WI38 (cell line): ENCODE results near the gene STK25.
"Not testable (repeated sequence)": the region's sequence is repeated elsewhere in the genome, so short reads cannot be mapped to it uniquely, and the experiment has no call there.

ENCODE experiments used
- H3K4me3 ChIP-seq: 2 replicates; pipeline ENCODE4 v1.5.1; 2011; ENCODE audit warnings: low read depth, mild to moderate bottlenecking, control low read depth, low read length
- CTCF ChIP-seq: IDR thresholded peaks from 2 replicates; pipeline ENCODE4 v1.5.1; 2012; ENCODE audit warnings: low read depth, mild to moderate bottlenecking, control low read depth, low read length

The STK25 gene

GRCh38 chr2:241532168-241532567 lies 23.8 kb upstream of the STK25 start:
- no peak for TF ChIP-seq CTCF
- no peak overlapping the region for H3K4me3 ChIP-seq

GRCh38 chr2:241531161-241531722 lies 22.9 kb upstream of the STK25 start:
- TF ChIP-seq CTCF: no peak
- H3K4me3 ChIP-seq: no peak overlapping the region

- no peak overlapping the region for H3K4me3 ChIP-seq
- no peak for TF ChIP-seq CTCF
Observed at GRCh38 chr2:241530571-241530970, 22.2 kb upstream of the STK25 start.

GRCh38 chr2:241525818-241526780 lies 17.7 kb upstream of the STK25 start:
- not testable (repeated sequence) for H3K4me3 ChIP-seq

- H3K4me3 ChIP-seq: no peak overlapping the region
- TF ChIP-seq CTCF: no peak
Observed at GRCh38 chr2:241522477-241522876, 14.1 kb upstream of the STK25 start.

- no peak overlapping the region for H3K4me3 ChIP-seq
- TF ChIP-seq CTCF: no peak
Observed at GRCh38 chr2:241519669-241520068, 11.3 kb upstream of the STK25 start.

- H3K4me3 ChIP-seq: no peak overlapping the region
- no peak for TF ChIP-seq CTCF
Observed at GRCh38 chr2:241517297-241517696, 8.9 kb upstream of the STK25 start.
